Caco-2 (cell line): ENCODE results near the gene UFD1. TPM values are rescaled to one million over a fixed set of nuclear protein-coding genes. Genes with fewer than 3 reads are reported as not detected.

Experiments
- BruUV-seq: library from RNA; stranded (reverse); fragments of 400-500 nt; replicated peaks from 2 replicates; lab custom pipeline; 2021; lab: Mats Ljungman, UMichigan
- CTCF ChIA-PET: fragments of 300-600 bp; sonication (Branson Sonifier 250); formaldehyde crosslinking; loops from one replicate; lab custom pipeline; 2022; ENCODE audit warnings: antibody characterized with exemption; lab: Charles Lee
- POLR2A ChIA-PET: fragments of 300-600 bp; sonication (Branson Sonifier 250); formaldehyde crosslinking; loops from one replicate; lab custom pipeline; 2022; ENCODE audit warnings: antibody characterized with exemption; lab: Charles Lee
- DNase-seq, 2 experiments: peaks; one replicate each; pipeline versions ENCODE4 v3.0.0 to v3.0.0-alpha.2; 2020 to 2022
- H3K27me3 ChIP-seq: replicated peaks from 2 replicates; pipeline ENCODE4 v1.6.0; 2011; ENCODE audit warnings: low read length; ENCODE audit not compliant: control insufficient read depth, insufficient read depth
- H3K36me3 ChIP-seq: 2 replicates; pipeline ENCODE4 v1.5.1; 2011; ENCODE audit warnings: low read length; ENCODE audit not compliant: control insufficient read depth, insufficient read depth
- H3K4me1 ChIP-seq: fragments of 250-450 bp; sonication (Bioruptor Pico); 2 replicates; pipeline ENCODE4 v1.5.1; 2020; ENCODE audit warnings: mild to moderate bottlenecking
- H3K4me3 ChIP-seq: 2 replicates; pipeline ENCODE4 v1.5.1; 2011; ENCODE audit warnings: low read depth, mild to moderate bottlenecking, control low read depth, low read length
- H3K9me3 ChIP-seq: fragments of 250-450 bp; sonication (Bioruptor Pico); 2 replicates; pipeline ENCODE4 v1.5.1; 2020; ENCODE audit warnings: mild to moderate bottlenecking, moderate library complexity
- H3K27ac Mint-ChIP-seq: one replicate; pipeline ENCODE4 v1.8.0; 2022; ENCODE audit warnings: mixed read lengths; ENCODE audit not compliant: unreplicated experiment
- H3K27me3 Mint-ChIP-seq: one replicate; pipeline ENCODE4 v1.8.0; 2022; ENCODE audit warnings: mixed read lengths; ENCODE audit not compliant: insufficient read depth, unreplicated experiment
- H3K36me3 Mint-ChIP-seq: one replicate; pipeline ENCODE4 v1.8.0; 2022; ENCODE audit warnings: mild to moderate bottlenecking, mixed read lengths; ENCODE audit not compliant: insufficient read depth, unreplicated experiment
- H3K4me1 Mint-ChIP-seq: one replicate; pipeline ENCODE4 v1.8.0; 2022; ENCODE audit warnings: low read depth, mixed read lengths; ENCODE audit not compliant: unreplicated experiment
- H3K4me3 Mint-ChIP-seq: one replicate; pipeline ENCODE4 v1.8.0; 2022; ENCODE audit warnings: mild to moderate bottlenecking, moderate library complexity, mixed read lengths; ENCODE audit not compliant: unreplicated experiment
- H3K9me3 Mint-ChIP-seq: one replicate; pipeline ENCODE4 v1.8.0; 2022; ENCODE audit warnings: mixed read lengths; ENCODE audit not compliant: unreplicated experiment
- intact Hi-C: fragments of 100-400 bp; cut with micrococcal nuclease; formaldehyde crosslinking; loops from one replicate; pipeline ENCODE4 v1.10.0; 2022; ENCODE audit not compliant: unreplicated experiment
- total RNA-seq: library from RNA; stranded (reverse); gene quantifications from 2 replicates; pipeline ENCODE4 v1.2.3, GENCODE V29; 2022
- TF ChIP-seq, protein P1 (sequence below), 2 experiments: fragments of 200-600 bp in 1 of 2; IDR thresholded peaks; 1 replicate in 1 of 2; 2 replicates in 1 of 2; pipeline versions ENCODE4 v1.5.1 to v1.8.0; 2011 to 2022; ENCODE audit warnings: antibody characterized with exemption in 1 of 2, control low read depth in 1 of 2, inconsistent platforms in 1 of 2, low read depth in 1 of 2, low read length in 1 of 2, mild to moderate bottlenecking in 1 of 2, moderate library complexity in 1 of 2; ENCODE audit not compliant: insufficient read depth in 1 of 2, severe bottlenecking in 1 of 2, unreplicated experiment in 1 of 2

UFD1 gene
- total RNA-seq, 1 experiment from 2014 or later = 102 TPM

DNA sequence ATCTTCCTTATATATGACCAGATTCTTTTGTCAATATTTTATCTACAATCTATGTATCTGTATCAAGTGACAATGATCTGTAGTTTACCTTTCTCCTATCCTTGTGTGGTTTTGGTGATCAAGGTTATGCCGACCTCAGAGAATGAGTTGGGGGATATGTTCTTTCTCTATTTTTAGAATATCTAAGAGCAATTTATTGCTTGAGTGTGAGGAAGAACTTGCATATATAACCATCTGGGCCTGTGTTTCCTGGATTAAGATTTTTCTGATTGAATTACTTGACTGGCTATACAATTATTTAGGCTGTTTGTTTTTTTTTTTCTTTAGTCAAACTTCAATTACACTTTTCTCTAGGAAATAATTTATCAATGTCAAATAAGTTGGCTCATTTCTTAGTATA lies 17.5 kb downstream of the UFD1 start:
- no peak overlapping the region for H3K27ac Mint-ChIP-seq
- no peak for DNase-seq
- Histone ChIP-seq H3K4me1 (no peaks in the 10 kb centered on the region), H3K27me3 (no peaks in the 10 kb centered on the region), H3K9me3 (no peaks in the 10 kb centered on the region), H3K36me3 (peaks cover 1% of the 10 kb centered on the region; the same call in 1 of the 2 replicates), H3K4me3 (no peak overlapping the region)
- H3K36me3 Mint-ChIP-seq = peaks cover 64% of the 10 kb centered on the region
- CTCF ChIA-PET = interaction anchor here (0.6 kb wide), 1 partner anchor 29 kb away, joined by 3 read pairs; no protein-coding TSS in a partner anchor
- H3K4me3 Mint-ChIP-seq = no peak overlapping the region
- no peaks in the 10 kb centered on the region for H3K9me3 Mint-ChIP-seq
- no peaks in the 10 kb centered on the region for H3K27me3 Mint-ChIP-seq
- H3K4me1 Mint-ChIP-seq = no peaks in the 10 kb centered on the region
- TF ChIP-seq, protein P1, sequence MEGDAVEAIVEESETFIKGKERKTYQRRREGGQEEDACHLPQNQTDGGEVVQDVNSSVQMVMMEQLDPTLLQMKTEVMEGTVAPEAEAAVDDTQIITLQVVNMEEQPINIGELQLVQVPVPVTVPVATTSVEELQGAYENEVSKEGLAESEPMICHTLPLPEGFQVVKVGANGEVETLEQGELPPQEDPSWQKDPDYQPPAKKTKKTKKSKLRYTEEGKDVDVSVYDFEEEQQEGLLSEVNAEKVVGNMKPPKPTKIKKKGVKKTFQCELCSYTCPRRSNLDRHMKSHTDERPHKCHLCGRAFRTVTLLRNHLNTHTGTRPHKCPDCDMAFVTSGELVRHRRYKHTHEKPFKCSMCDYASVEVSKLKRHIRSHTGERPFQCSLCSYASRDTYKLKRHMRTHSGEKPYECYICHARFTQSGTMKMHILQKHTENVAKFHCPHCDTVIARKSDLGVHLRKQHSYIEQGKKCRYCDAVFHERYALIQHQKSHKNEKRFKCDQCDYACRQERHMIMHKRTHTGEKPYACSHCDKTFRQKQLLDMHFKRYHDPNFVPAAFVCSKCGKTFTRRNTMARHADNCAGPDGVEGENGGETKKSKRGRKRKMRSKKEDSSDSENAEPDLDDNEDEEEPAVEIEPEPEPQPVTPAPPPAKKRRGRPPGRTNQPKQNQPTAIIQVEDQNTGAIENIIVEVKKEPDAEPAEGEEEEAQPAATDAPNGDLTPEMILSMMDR (IDR thresholded peaks at IDR 0.05; ENCODE audit: insufficient read depth in 1 of 2, low read depth in 1 of 2, low read length in 1 of 2, severe bottlenecking in 1 of 2, unreplicated experiment in 1 of 2) = no peak
- POLR2A ChIA-PET = no interaction called here
- intact Hi-C loops = no loop called here
- no TSS peak for BruUV-seq

DNA sequence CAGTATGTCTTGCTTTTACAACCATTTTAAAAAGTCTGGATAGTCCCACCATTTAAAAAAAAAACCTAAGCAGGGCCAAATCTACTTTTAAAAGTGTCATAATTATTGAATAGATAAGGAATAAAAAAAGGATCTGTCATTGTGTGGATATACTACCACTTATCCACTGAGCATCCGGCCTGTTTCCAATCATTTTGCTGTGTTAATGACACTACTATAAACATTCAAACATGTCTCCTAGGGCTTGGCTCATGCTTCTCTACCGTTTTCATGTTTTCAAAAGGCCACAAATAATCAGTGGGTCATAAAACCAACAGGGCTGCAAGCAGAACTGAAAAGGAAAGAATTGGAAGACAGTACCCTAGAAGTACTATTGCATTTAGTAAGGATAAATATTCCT lies 19.0 kb downstream of the UFD1 start:
- H3K27me3 Mint-ChIP-seq = no peaks in the 10 kb centered on the region
- CTCF ChIA-PET = no interaction called here
- no TSS peak for BruUV-seq

DNA sequence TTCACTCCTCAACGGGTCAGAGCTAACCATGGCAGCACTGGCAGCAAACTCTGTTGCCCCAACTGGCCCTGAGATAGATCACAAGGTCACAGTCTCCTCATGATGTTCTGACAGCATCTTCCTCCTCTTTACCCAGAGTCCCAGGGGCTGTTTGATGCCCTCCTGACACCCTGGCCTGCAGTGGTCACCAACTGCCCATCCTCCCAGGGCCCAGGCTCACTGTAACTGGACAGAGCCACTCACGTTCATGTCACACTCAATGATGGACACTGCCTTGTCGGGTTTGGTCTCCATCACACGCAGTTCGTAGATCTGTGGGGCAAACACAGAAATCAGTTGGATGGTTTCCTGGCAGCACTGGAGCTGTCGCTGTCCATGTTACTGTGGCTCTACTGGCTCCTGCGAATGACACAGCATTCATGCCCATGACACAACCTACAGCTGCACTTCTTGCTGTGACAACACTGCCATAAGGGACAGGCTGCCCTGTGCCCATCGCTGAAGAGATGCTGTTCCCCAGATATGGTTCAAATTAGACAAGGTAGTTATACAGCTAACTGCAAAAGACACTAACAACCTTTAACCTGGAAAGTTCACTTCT lies 21.1 kb downstream of the UFD1 start:
- Mint-ChIP-seq H3K27ac (no peak overlapping the region), H3K36me3 (peaks cover 68% of the 10 kb centered on the region), H3K9me3 (no peaks in the 10 kb centered on the region), H3K27me3 (no peaks in the 10 kb centered on the region), H3K4me1 (no peaks in the 10 kb centered on the region), H3K4me3 (no peak overlapping the region)
- TF ChIP-seq, protein P1 (IDR thresholded peaks at IDR 0.05; ENCODE audit: insufficient read depth in 1 of 2, low read depth in 1 of 2, low read length in 1 of 2, severe bottlenecking in 1 of 2, unreplicated experiment in 1 of 2) = no peak
- Histone ChIP-seq H3K9me3 (no peaks in the 10 kb centered on the region), H3K27me3 (no peaks in the 10 kb centered on the region), H3K4me3 (no peak overlapping the region), H3K36me3 (no peaks in the 10 kb centered on the region; the same call in 1 of the 2 replicates), H3K4me1 (no peaks in the 10 kb centered on the region)
- DNase-seq = no peak
- intact Hi-C loops = no loop called here
- POLR2A ChIA-PET = interaction anchor here (1.4 kb wide), 1 partner anchor 22 kb away, joined by 3 read pairs; the partner anchor contains the start of gene CDC45
- CTCF ChIA-PET = no interaction called here
- BruUV-seq = no TSS peak

More for the DNA sequence above, 19.0 kb downstream of the UFD1 start:
- no peaks in the 10 kb centered on the region for H3K27me3 ChIP-seq
- peaks cover 64% of the 10 kb centered on the region for H3K36me3 Mint-ChIP-seq
- POLR2A ChIA-PET = no interaction called here
- H3K36me3 ChIP-seq = peaks cover 1% of the 10 kb centered on the region; the same call in 1 of the 2 replicates
- DNase-seq = no peak
- H3K4me3 Mint-ChIP-seq = no peak overlapping the region
- intact Hi-C loops = no loop called here
- TF ChIP-seq, protein P1 (IDR thresholded peaks at IDR 0.05; ENCODE audit: insufficient read depth in 1 of 2, low read depth in 1 of 2, low read length in 1 of 2, severe bottlenecking in 1 of 2, unreplicated experiment in 1 of 2) = no peak
- no peaks in the 10 kb centered on the region for H3K4me1 ChIP-seq
- no peak overlapping the region for H3K4me3 ChIP-seq
- no peak overlapping the region for H3K27ac Mint-ChIP-seq
- H3K9me3 Mint-ChIP-seq = no peaks in the 10 kb centered on the region
- H3K9me3 ChIP-seq = no peaks in the 10 kb centered on the region
- no peaks in the 10 kb centered on the region for H3K4me1 Mint-ChIP-seq
